HTERT RPE-1 (cell line): ENCODE data around the gene UBAP1L.
"Not testable (repeated sequence)": the region's sequence is repeated elsewhere in the genome, so short reads cannot be mapped to it uniquely, and the experiment has no call there.

Source experiments
- in situ Hi-C: fragments of 300-500 bp; cut with MboI; formaldehyde crosslinking; loops from 4 replicates; pipeline ENCODE4 v1.14.3; 2020; ENCODE audit warnings: low sequenced_read_pairs

The UBAP1L gene

GRCh38 chr15:65049418-65049840, 65.6 kb downstream of the UBAP1L start:
- in situ Hi-C loops = no loop called here

- in situ Hi-C loops = no loop called here
Observed at GRCh38 chr15:65048241-65048640, 66.8 kb downstream of the UBAP1L start.

GRCh38 chr15:65044724-65045481, 70.1 kb downstream of the UBAP1L start, which contains the start of gene SLC51B:
Gene SLC51B, plus strand, starts transcription at chr15:65045387. Its CDS starts 4,618 bp downstream, at chr15:65050005.
- in situ Hi-C loops = no loop called here

DNA sequence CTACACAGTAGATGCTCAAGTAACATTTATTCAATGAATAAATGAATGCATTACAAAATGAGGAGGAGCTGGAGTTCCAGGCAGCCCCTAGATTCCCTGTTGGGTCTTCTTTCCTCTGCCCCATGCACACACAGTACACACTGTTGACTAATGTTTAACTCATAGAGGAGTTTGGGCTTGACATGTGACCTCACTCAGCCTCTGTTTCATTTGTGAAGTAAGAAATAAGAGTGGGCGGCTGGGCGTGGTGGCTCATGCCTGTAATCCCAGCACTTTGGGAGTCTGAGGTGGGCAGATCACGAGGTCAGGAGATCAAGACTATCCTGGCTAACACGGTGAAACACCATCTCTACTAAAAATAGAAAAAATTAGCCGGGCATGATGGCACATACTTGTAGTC, 70.8 kb downstream of the UBAP1L start:
- in situ Hi-C loops = not testable (repeated sequence)

GRCh38 chr15:65042776-65043327, 72.1 kb downstream of the UBAP1L start:
- in situ Hi-C loops = no loop called here
